Fibroblast of skin of right biceps (primary cell): ENCODE measurements around the gene RIMS3.
"Not testable (repeated sequence)": the region's sequence is repeated elsewhere in the genome, so short reads cannot be mapped to it uniquely, and the experiment has no call there.

ENCODE experiments used
- DNase-seq: peaks from one replicate; pipeline ENCODE4 v3.0.0-alpha.2; 2013

RIMS3 gene

GRCh38 chr1:40665335-40666171, at the start of gene RIMS3:
RIMS3 (minus strand) TSS chr1:40665682; CDS start chr1:40641925, 23,757 bp downstream.
- peak; percentile 49 for DNase-seq

- peak; percentile 48 for DNase-seq
These were observed 47.5 kb upstream of the RIMS3 start for GRCh38 chr1:40712997-40713396.

GRCh38 chr1:40712405-40712944, 47.0 kb upstream of the RIMS3 start:
- DNase-seq: no peak

GRCh38 chr1:40711465-40712404, 46.3 kb upstream of the RIMS3 start:
- peak; percentile 73 for DNase-seq

- DNase-seq: peak; percentile 31
These were observed 45.3 kb upstream of the RIMS3 start for GRCh38 chr1:40710581-40711315.

- no peak for DNase-seq
These were observed 44.4 kb upstream of the RIMS3 start for GRCh38 chr1:40709802-40710278.

- peak; percentile 96 for DNase-seq
These were observed 43.8 kb upstream of the RIMS3 start for GRCh38 chr1:40709100-40709801.

- peak; percentile 86 for DNase-seq
These were observed 43.2 kb upstream of the RIMS3 start for GRCh38 chr1:40708750-40709099.

GRCh38 chr1:40706626-40707025, 41.1 kb upstream of the RIMS3 start:
- no peak for DNase-seq

GRCh38 chr1:40704817-40705733, 39.6 kb upstream of the RIMS3 start:
- no peak for DNase-seq

GRCh38 chr1:40703316-40703715, 37.8 kb upstream of the RIMS3 start:
- DNase-seq: peak; percentile 73

GRCh38 chr1:40702810-40703209, 37.3 kb upstream of the RIMS3 start:
- not testable (repeated sequence) for DNase-seq

GRCh38 chr1:40701684-40702083, 36.2 kb upstream of the RIMS3 start:
- no peak for DNase-seq

- DNase-seq: no peak
These were observed 34.3 kb upstream of the RIMS3 start for GRCh38 chr1:40699787-40700186.

GRCh38 chr1:40697436-40697835, 32.0 kb upstream of the RIMS3 start:
- no peak for DNase-seq

- DNase-seq: no peak
These were observed 30.8 kb upstream of the RIMS3 start for GRCh38 chr1:40696294-40696693.

GRCh38 chr1:40694353-40694874, 28.9 kb upstream of the RIMS3 start:
- no peak for DNase-seq

- no peak for DNase-seq
These were observed 27.9 kb upstream of the RIMS3 start for GRCh38 chr1:40693425-40693824.

- no peak for DNase-seq
These were observed 27.0 kb upstream of the RIMS3 start for GRCh38 chr1:40692429-40692895.
